Hepatocyte (in vitro differentiated cells): ENCODE measurements around the gene PTPRN2.

ENCODE experiments used
- CTCF ChIP-seq: fragments of 200-600 bp; sonication (generic); IDR thresholded peaks from 2 replicates; pipeline ENCODE4 v1.5.1; 2016; ENCODE audit warnings: antibody characterized with exemption, mild to moderate bottlenecking; ENCODE audit not compliant: poor library complexity
- EZH2 ChIP-seq: fragments of 200-600 bp; sonication (generic); IDR thresholded peaks from 2 replicates; pipeline ENCODE4 v1.6.1; 2016; ENCODE audit warnings: antibody characterized with exemption, mild to moderate bottlenecking, borderline replicate concordance
- EZH2phosphoT487 ChIP-seq: fragments of 200-600 bp; sonication (generic); IDR thresholded peaks from one replicate; pipeline ENCODE4 v1.6.1; 2018; ENCODE audit warnings: antibody characterized with exemption, mild to moderate bottlenecking, low read depth, moderate library complexity; ENCODE audit not compliant: unreplicated experiment, severe bottlenecking

DNA sequence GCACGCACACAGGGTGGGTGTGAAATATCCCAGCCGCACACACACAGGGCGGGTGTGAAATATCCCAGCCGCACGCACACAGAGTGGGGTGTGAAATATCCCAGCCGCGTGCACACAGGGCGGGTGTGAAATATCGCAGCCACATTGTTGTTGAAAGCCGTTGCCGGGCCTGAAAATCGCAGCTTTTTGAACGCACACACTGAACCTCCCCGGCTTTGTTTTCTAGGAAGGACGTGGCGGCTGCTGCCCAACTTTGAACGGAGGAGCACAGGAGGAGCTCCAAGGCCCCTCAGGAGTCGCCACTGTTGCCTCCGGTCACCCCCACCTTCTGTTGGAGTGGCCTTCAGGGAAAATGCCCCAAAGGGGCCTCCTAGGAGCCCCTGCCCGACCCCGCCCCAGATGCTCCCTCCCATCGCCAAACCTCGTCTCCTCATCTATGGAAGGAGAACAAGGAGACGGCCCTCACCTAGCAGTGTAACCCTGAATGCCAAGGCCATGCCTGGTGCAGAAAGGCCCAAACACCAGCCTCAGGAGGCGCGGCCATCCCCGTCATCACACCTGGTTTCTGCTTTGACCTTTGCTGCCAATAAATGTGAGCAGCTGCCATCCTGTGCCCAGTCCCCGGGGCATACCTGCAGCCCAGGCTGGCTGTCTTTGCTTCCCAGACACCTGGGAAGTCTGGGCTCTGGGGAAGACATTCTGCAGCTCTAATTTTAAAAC lies 318.6 kb downstream of the PTPRN2 start:
- TF ChIP-seq CTCF (no peak), EZH2 (no peak), EZH2phosphoT487 (no peak)
